ENCODE measurements around the gene ACO2. TPM values are rescaled to one million over a fixed set of nuclear protein-coding genes. Genes with fewer than 3 reads are reported as not detected.

The ACO2 gene
- total RNA-seq, 5 donors from 2014 or later (not counting 1 experiment from before 2014, with no cell fraction given) = 72.0 to 82.2 (median 77.0) TPM

- peaks cover 34 to 71% of the 10 kb centered on the region in 2 donors for H3K36me3 ChIP-seq (ENCODE audit: control insufficient read depth in 2 of 2, extremely low read depth in 1 of 2, insufficient read depth in 1 of 2, low read length in 1 of 2)
- ATAC-seq (replicated peaks in 1 of 4) = no peak
- H3K9me3 ChIP-seq = no peaks in the 10 kb centered on the region
- POLR2A ChIA-PET = no interaction called here
- Mint-ChIP-seq H3K27ac (peak overlapping the region in 1 of 2 donors; percentile 2), H3K9me3 (no peaks in the 10 kb centered on the region), H3K36me3 (peaks cover 19% of the 10 kb centered on the region), H3K27me3 (no peaks in the 10 kb centered on the region), H3K4me1 (peaks cover 12 to 19% (median 14%) of the 10 kb centered on the region in 3 donors), H3K4me3 (no peak overlapping the region)
- no peaks in the 10 kb centered on the region for H3K27me3 ChIP-seq (replicated peaks in 1 of 2; ENCODE audit: control insufficient read depth in 2 of 2, extremely low read depth in 1 of 2, insufficient read depth in 2 of 2, low read length in 1 of 2)
- 91% methylated on average over 10 of the region's 13 CpGs for WGBS (ENCODE audit: insufficient coverage)
- DNase-seq = no peak
- H3K4me1 ChIP-seq (ENCODE audit: control insufficient read depth in 1 of 2, extremely low read depth in 1 of 2, insufficient read depth in 2 of 2, low read length in 2 of 2) = peaks cover 8 to 34% of the 10 kb centered on the region in 2 experiments
- no peak overlapping the region for H3K4me3 ChIP-seq (ENCODE audit: control insufficient read depth in 1 of 2, extremely low read depth in 1 of 2, low read length in 1 of 2)
- CTCF ChIA-PET = interaction anchor here in 1 of 2 donors (0.6 kb wide), 1 partner anchor 123 kb away, joined by 4 read pairs; no protein-coding TSS in a partner anchor
- H3K27ac ChIP-seq (ENCODE audit: low read length) = no peak overlapping the region
Observed at GRCh38 chr22:41528938-41529561, 60.1 kb downstream of the ACO2 start.

GRCh38 chr22:41530890-41531714 lies 62.2 kb downstream of the ACO2 start:
- peaks cover 0 to 15% of the 10 kb centered on the region in 2 experiments for H3K4me1 ChIP-seq (ENCODE audit: control insufficient read depth in 1 of 2, extremely low read depth in 1 of 2, insufficient read depth in 2 of 2, low read length in 2 of 2)
- H3K27ac ChIP-seq (ENCODE audit: low read length) = no peak overlapping the region
- no peak overlapping the region for H3K4me3 ChIP-seq (ENCODE audit: control insufficient read depth in 1 of 2, extremely low read depth in 1 of 2, low read length in 1 of 2)
- H3K36me3 ChIP-seq (ENCODE audit: control insufficient read depth in 2 of 2, extremely low read depth in 1 of 2, insufficient read depth in 1 of 2, low read length in 1 of 2) = peaks cover 34 to 67% of the 10 kb centered on the region in 2 donors
- ChIA-PET CTCF (no interaction called here), POLR2A (no interaction called here)
- Mint-ChIP-seq H3K9me3 (no peaks in the 10 kb centered on the region), H3K27me3 (no peaks in the 10 kb centered on the region), H3K27ac (peak overlapping the region in 1 of 2 donors; percentile 16), H3K4me3 (no peak overlapping the region), H3K4me1 (peaks cover 3 to 9% (median 4%) of the 10 kb centered on the region in 3 donors), H3K36me3 (peaks cover 15% of the 10 kb centered on the region)
- no peak for ATAC-seq (replicated peaks in 1 of 4)
- no peaks in the 10 kb centered on the region for H3K9me3 ChIP-seq
- DNase-seq = no peak
- 86% methylated on average over 13 of the region's 18 CpGs for WGBS (ENCODE audit: insufficient coverage)
- H3K27me3 ChIP-seq (replicated peaks in 1 of 2; ENCODE audit: control insufficient read depth in 2 of 2, extremely low read depth in 1 of 2, insufficient read depth in 2 of 2, low read length in 1 of 2) = no peaks in the 10 kb centered on the region

GRCh38 chr22:41531715-41532477 lies 63.0 kb downstream of the ACO2 start:
- 95% methylated on average over 12 of the region's 17 CpGs for WGBS (ENCODE audit: insufficient coverage)
- ChIA-PET CTCF (interaction anchor here in 1 of 2 donors (1.5 kb wide), 1 partner anchor 129 kb away, joined by 4 read pairs; no protein-coding TSS in a partner anchor), POLR2A (no interaction called here)
- peak overlapping the region in 1 of 2 donors; percentile 16 for H3K27ac Mint-ChIP-seq
- H3K9me3 Mint-ChIP-seq = no peaks in the 10 kb centered on the region
- H3K4me3 ChIP-seq (ENCODE audit: control insufficient read depth in 1 of 2, extremely low read depth in 1 of 2, low read length in 1 of 2) = no peak overlapping the region
- H3K4me1 Mint-ChIP-seq = peaks cover 0 to 7% (median 3%) of the 10 kb centered on the region in 3 donors
- peaks cover 9% of the 10 kb centered on the region for H3K36me3 Mint-ChIP-seq
- no peaks in the 10 kb centered on the region for H3K27me3 Mint-ChIP-seq
- no peak overlapping the region for H3K27ac ChIP-seq (ENCODE audit: low read length)
- no peak for DNase-seq
- H3K4me3 Mint-ChIP-seq = no peak overlapping the region
- H3K36me3 ChIP-seq (ENCODE audit: control insufficient read depth in 2 of 2, extremely low read depth in 1 of 2, insufficient read depth in 1 of 2, low read length in 1 of 2) = peaks cover 34 to 61% of the 10 kb centered on the region in 2 donors
- no peak for ATAC-seq (replicated peaks in 1 of 4)
- H3K27me3 ChIP-seq (replicated peaks in 1 of 2; ENCODE audit: control insufficient read depth in 2 of 2, extremely low read depth in 1 of 2, insufficient read depth in 2 of 2, low read length in 1 of 2) = no peaks in the 10 kb centered on the region
- no peaks in the 10 kb centered on the region for H3K9me3 ChIP-seq
- peaks cover 0 to 9% of the 10 kb centered on the region in 2 experiments for H3K4me1 ChIP-seq (ENCODE audit: control insufficient read depth in 1 of 2, extremely low read depth in 1 of 2, insufficient read depth in 2 of 2, low read length in 2 of 2)

- Mint-ChIP-seq H3K27ac (peak overlapping the region in 1 of 2 donors; percentile 61), H3K27me3 (no peaks in the 10 kb centered on the region), H3K36me3 (peaks cover 9% of the 10 kb centered on the region), H3K4me1 (peaks cover 0 to 7% (median 3%) of the 10 kb centered on the region in 3 donors), H3K9me3 (no peaks in the 10 kb centered on the region), H3K4me3 (no peak overlapping the region)
- ChIA-PET CTCF (interaction anchor here in 1 of 2 donors (1.5 kb wide), 1 partner anchor 130 kb away, joined by 4 read pairs; no protein-coding TSS in a partner anchor), POLR2A (interaction anchor here in 1 of 2 donors (0.5 kb wide), 2 partner anchors 85 to 1005 kb away, joined by 3 read pairs; no protein-coding TSS in a partner anchor)
- ATAC-seq (replicated peaks in 1 of 4) (peak in 3 of 4 experiments; percentile 52 to 73 (median 67)), DNase-seq (peak in 34 of 35 experiments; percentile 6 to 80 (median 52))
- 64% methylated on average over 19 of the region's 19 CpGs for WGBS (ENCODE audit: insufficient coverage)
- Histone ChIP-seq H3K27ac (ENCODE audit: low read length) (peak overlapping the region; percentile 9), H3K9me3 (no peaks in the 10 kb centered on the region), H3K27me3 (replicated peaks in 1 of 2; ENCODE audit: control insufficient read depth in 2 of 2, extremely low read depth in 1 of 2, insufficient read depth in 2 of 2, low read length in 1 of 2) (no peaks in the 10 kb centered on the region), H3K36me3 (ENCODE audit: control insufficient read depth in 2 of 2, extremely low read depth in 1 of 2, insufficient read depth in 1 of 2, low read length in 1 of 2) (peaks cover 21 to 48% of the 10 kb centered on the region in 2 donors), H3K4me3 (ENCODE audit: control insufficient read depth in 1 of 2, extremely low read depth in 1 of 2, low read length in 1 of 2) (no peak overlapping the region), H3K4me1 (ENCODE audit: control insufficient read depth in 1 of 2, extremely low read depth in 1 of 2, insufficient read depth in 2 of 2, low read length in 2 of 2) (peaks cover 0 to 9% of the 10 kb centered on the region in 2 experiments)
Observed at GRCh38 chr22:41532908-41533825, 64.2 kb downstream of the ACO2 start.

- Mint-ChIP-seq H3K27me3 (no peaks in the 10 kb centered on the region), H3K4me1 (peaks cover 0 to 7% (median 3%) of the 10 kb centered on the region in 3 donors), H3K36me3 (peaks cover 4% of the 10 kb centered on the region), H3K4me3 (no peak overlapping the region), H3K27ac (peak overlapping the region in 1 of 2 donors; percentile 17), H3K9me3 (no peaks in the 10 kb centered on the region)
- Histone ChIP-seq H3K4me1 (ENCODE audit: control insufficient read depth in 1 of 2, extremely low read depth in 1 of 2, insufficient read depth in 2 of 2, low read length in 2 of 2) (peaks cover 0 to 9% of the 10 kb centered on the region in 2 experiments), H3K27me3 (replicated peaks in 1 of 2; ENCODE audit: control insufficient read depth in 2 of 2, extremely low read depth in 1 of 2, insufficient read depth in 2 of 2, low read length in 1 of 2) (no peaks in the 10 kb centered on the region), H3K36me3 (ENCODE audit: control insufficient read depth in 2 of 2, extremely low read depth in 1 of 2, insufficient read depth in 1 of 2, low read length in 1 of 2) (peaks cover 16 to 41% of the 10 kb centered on the region in 2 donors), H3K27ac (ENCODE audit: low read length) (no peak overlapping the region), H3K9me3 (no peaks in the 10 kb centered on the region), H3K4me3 (ENCODE audit: control insufficient read depth in 1 of 2, extremely low read depth in 1 of 2, low read length in 1 of 2) (no peak overlapping the region)
- POLR2A ChIA-PET = no interaction called here
- 98% methylated on average over 8 of the region's 8 CpGs for WGBS (ENCODE audit: insufficient coverage)
- no peak for ATAC-seq (replicated peaks in 1 of 4)
- no peak for DNase-seq
- CTCF ChIA-PET = interaction anchor here in 1 of 2 donors (0.6 kb wide), 1 partner anchor 189 kb away, joined by 3 read pairs; no protein-coding TSS in a partner anchor
Observed at GRCh38 chr22:41534219-41534618, 65.3 kb downstream of the ACO2 start.

All from T-cell (primary cell).